Natural killer cell (primary cell): ENCODE data around the gene IGSF9. TPM values are rescaled to one million over a fixed set of nuclear protein-coding genes. Genes with fewer than 3 reads are reported as not detected.

Experiments
- ATAC-seq, 3 donors: fragments of 150-1000 bp in 2 of 3; fragments of 200-7000 bp in 1 of 3; cut with Tn5 transposase; 1 replicate in 1 of 3; 2 replicates in 2 of 3; pipeline ENCODE4 v1.10.0; 2021; ENCODE audit warnings: mild to moderate bottlenecking in 2 of 3, moderate library complexity in 2 of 3
- DNase-seq, 2 donors: peaks; one replicate each; pipeline versions ENCODE4 v3.0.0 to v3.0.0-alpha.2; 2013 to 2021; ENCODE audit warnings: mixed read lengths in 1 of 2
- H3K27ac ChIP-seq: one replicate; pipeline ENCODE4 v1.5.1; 2013; ENCODE audit warnings: mild to moderate bottlenecking, low read length
- H3K27me3 ChIP-seq: one replicate; pipeline ENCODE4 v1.6.1; 2013; ENCODE audit warnings: low read length; ENCODE audit not compliant: control insufficient read depth, insufficient read depth
- H3K36me3 ChIP-seq: one replicate; pipeline ENCODE4 v1.6.1; 2013; ENCODE audit warnings: low read length; ENCODE audit not compliant: control insufficient read depth, insufficient read depth
- H3K4me1 ChIP-seq: one replicate; pipeline ENCODE4 v1.6.1; 2013; ENCODE audit warnings: low read length; ENCODE audit not compliant: control insufficient read depth, insufficient read depth
- H3K4me3 ChIP-seq: one replicate; pipeline ENCODE4 v1.5.1; 2013; ENCODE audit warnings: low read length
- H3K9me3 ChIP-seq: one replicate; pipeline ENCODE4 v1.6.1; 2013; ENCODE audit warnings: low read length; ENCODE audit not compliant: control insufficient read depth, insufficient read depth
- H3K27ac Mint-ChIP-seq, 2 donors: one replicate each; pipeline ENCODE4 v1.8.0; 2022; ENCODE audit warnings: mild to moderate bottlenecking in 2 of 2, mixed read lengths in 2 of 2, moderate library complexity in 1 of 2
- H3K27me3 Mint-ChIP-seq, 2 donors: one replicate each; pipeline ENCODE4 v1.8.0; 2022; ENCODE audit warnings: low read depth in 2 of 2, mixed read lengths in 2 of 2
- H3K36me3 Mint-ChIP-seq: one replicate; pipeline ENCODE4 v1.8.0; 2022; ENCODE audit warnings: mixed read lengths
- H3K4me1 Mint-ChIP-seq, 2 donors: one replicate each; pipeline ENCODE4 v1.8.0; 2022; ENCODE audit warnings: mixed read lengths in 2 of 2
- H3K4me3 Mint-ChIP-seq: one replicate; pipeline ENCODE4 v1.8.0; 2022; ENCODE audit warnings: mild to moderate bottlenecking, moderate library complexity, mixed read lengths
- H3K9me3 Mint-ChIP-seq, 2 donors: one replicate each; pipeline ENCODE4 v1.8.0; 2022; ENCODE audit warnings: mixed read lengths in 2 of 2
- WGBS: methylation state at CpG from one replicate; pipeline ENCODE4 v1.1.7; 2013; ENCODE audit warnings: missing lambda C conversion rate; ENCODE audit not compliant: insufficient coverage; 5-methylcytosine and 5-hydroxymethylcytosine counted together
- intact Hi-C: fragments of 100-400 bp; cut with micrococcal nuclease; formaldehyde crosslinking; loops from one replicate; pipeline ENCODE4 v1.14.2; 2022
- total RNA-seq, 4 donors: library from RNA; stranded (reverse); fragments of 120-200 nt in 1 of 4; gene quantifications; one replicate each; pipeline versions ENCODE4 v1.2.3 to v1.2.4, GENCODE V29; 2013 to 2022
- TF ChIP-seq, protein P1 (sequence below): fragments of 200-600 bp; IDR thresholded peaks from one replicate; pipeline ENCODE4 v1.8.0; 2022; ENCODE audit warnings: antibody characterized with exemption

The IGSF9 gene
- total RNA-seq, 3 donors from 2014 or later (not counting 1 experiment from before 2014, with no cell fraction given) = not detected

DNA sequence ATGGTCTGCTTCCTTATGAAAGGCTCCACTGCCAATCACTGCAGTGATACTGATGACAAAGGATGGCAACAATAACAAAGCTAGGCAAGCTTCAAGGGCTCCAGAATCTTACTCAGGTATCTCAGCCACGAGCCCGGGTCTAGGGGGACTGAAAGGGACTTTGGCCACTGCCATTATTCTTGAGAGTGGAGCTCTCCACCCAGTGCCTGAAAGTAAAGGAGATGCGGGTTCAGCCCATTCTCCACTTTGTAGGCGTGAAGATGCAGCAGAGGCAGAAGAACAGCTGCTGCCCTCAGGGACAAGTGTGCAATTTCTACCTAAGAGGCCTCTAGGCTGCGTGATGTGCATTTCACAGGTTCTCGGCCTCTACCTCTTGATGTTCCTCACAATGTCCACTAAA lies 40.1 kb upstream of the IGSF9 start:
- Mint-ChIP-seq H3K4me3 (no peak overlapping the region), H3K9me3 (no peaks in the 10 kb centered on the region), H3K27ac (no peak overlapping the region), H3K36me3 (no peaks in the 10 kb centered on the region), H3K27me3 (peaks cover 15 to 31% of the 10 kb centered on the region in 2 donors), H3K4me1 (no peaks in the 10 kb centered on the region)
- Histone ChIP-seq H3K4me1 (no peaks in the 10 kb centered on the region), H3K36me3 (no peaks in the 10 kb centered on the region), H3K4me3 (no peak overlapping the region), H3K27me3 (peaks cover 4% of the 10 kb centered on the region), H3K9me3 (no peaks in the 10 kb centered on the region), H3K27ac (no peak overlapping the region)
- WGBS = 92% methylated on average over 6 of the region's 6 CpGs
- intact Hi-C loops = no loop called here
- ATAC-seq (no peak), DNase-seq (no peak)
- TF ChIP-seq, protein P1, sequence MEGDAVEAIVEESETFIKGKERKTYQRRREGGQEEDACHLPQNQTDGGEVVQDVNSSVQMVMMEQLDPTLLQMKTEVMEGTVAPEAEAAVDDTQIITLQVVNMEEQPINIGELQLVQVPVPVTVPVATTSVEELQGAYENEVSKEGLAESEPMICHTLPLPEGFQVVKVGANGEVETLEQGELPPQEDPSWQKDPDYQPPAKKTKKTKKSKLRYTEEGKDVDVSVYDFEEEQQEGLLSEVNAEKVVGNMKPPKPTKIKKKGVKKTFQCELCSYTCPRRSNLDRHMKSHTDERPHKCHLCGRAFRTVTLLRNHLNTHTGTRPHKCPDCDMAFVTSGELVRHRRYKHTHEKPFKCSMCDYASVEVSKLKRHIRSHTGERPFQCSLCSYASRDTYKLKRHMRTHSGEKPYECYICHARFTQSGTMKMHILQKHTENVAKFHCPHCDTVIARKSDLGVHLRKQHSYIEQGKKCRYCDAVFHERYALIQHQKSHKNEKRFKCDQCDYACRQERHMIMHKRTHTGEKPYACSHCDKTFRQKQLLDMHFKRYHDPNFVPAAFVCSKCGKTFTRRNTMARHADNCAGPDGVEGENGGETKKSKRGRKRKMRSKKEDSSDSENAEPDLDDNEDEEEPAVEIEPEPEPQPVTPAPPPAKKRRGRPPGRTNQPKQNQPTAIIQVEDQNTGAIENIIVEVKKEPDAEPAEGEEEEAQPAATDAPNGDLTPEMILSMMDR = no peak

DNA sequence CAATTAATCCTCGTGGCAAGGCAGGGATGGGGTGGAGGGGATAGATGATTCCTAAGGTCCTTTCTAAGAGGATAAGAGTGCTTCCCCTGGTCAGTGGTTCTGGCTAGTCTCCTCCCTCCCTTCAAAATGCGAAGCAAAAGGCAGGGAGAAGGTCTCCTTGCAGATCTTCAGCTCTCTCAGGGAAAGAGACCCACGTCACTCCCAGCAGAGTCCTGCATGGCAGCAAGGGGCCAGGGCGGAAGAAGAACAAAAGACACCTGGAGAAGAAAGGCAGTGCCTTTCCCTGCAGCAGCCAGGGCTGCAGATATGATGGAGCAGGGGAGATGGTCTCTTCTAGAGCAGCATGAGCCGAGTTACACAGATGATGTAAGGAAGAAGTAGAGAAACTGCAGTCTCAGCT lies 38.3 kb upstream of the IGSF9 start:
- Histone ChIP-seq H3K27me3 (no peaks in the 10 kb centered on the region), H3K4me1 (no peaks in the 10 kb centered on the region), H3K4me3 (no peak overlapping the region), H3K9me3 (no peaks in the 10 kb centered on the region), H3K36me3 (no peaks in the 10 kb centered on the region), H3K27ac (no peak overlapping the region)
- Mint-ChIP-seq H3K27me3 (peaks cover 24 to 44% of the 10 kb centered on the region in 2 donors), H3K36me3 (no peaks in the 10 kb centered on the region), H3K9me3 (no peaks in the 10 kb centered on the region), H3K4me3 (no peak overlapping the region), H3K27ac (no peak overlapping the region), H3K4me1 (no peaks in the 10 kb centered on the region)
- 80% methylated on average over 5 of the region's 5 CpGs for WGBS
- DNase-seq = no peak
- TF ChIP-seq, protein P1 = no peak
- no peak for ATAC-seq
- intact Hi-C loops = no loop called here

DNA sequence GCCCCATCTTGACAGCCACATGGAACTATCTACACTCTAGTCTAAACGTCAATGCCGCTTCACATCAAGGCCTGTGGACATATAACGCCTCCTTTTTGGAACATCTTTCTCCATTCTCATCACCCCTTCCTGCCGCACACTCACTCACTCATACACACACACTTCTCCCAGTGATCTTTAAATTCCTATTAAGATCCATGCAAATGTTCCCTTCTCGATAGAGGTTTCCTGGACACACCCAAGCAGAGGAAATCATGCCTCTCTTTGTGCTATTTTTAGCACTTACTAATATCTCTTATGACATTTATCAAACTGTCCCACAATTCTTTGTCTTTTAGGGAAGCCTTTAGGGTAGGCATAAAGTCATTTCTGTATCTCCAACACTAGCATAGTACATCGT lies 36.9 kb upstream of the IGSF9 start:
- H3K27me3 ChIP-seq = no peaks in the 10 kb centered on the region
- Mint-ChIP-seq H3K27me3 (peaks cover 25 to 47% of the 10 kb centered on the region in 2 donors), H3K27ac (no peak overlapping the region), H3K4me3 (no peak overlapping the region), H3K4me1 (no peaks in the 10 kb centered on the region), H3K36me3 (no peaks in the 10 kb centered on the region), H3K9me3 (no peaks in the 10 kb centered on the region)
- DNase-seq (no peak), ATAC-seq (no peak)
- TF ChIP-seq, protein P1 = no peak
- H3K27ac ChIP-seq = no peak overlapping the region
- H3K9me3 ChIP-seq = no peaks in the 10 kb centered on the region
- H3K36me3 ChIP-seq = no peaks in the 10 kb centered on the region
- intact Hi-C loops = no loop called here
- 89% methylated on average over 4 of the region's 6 CpGs for WGBS
- H3K4me1 ChIP-seq = no peaks in the 10 kb centered on the region
- H3K4me3 ChIP-seq = no peak overlapping the region

DNA sequence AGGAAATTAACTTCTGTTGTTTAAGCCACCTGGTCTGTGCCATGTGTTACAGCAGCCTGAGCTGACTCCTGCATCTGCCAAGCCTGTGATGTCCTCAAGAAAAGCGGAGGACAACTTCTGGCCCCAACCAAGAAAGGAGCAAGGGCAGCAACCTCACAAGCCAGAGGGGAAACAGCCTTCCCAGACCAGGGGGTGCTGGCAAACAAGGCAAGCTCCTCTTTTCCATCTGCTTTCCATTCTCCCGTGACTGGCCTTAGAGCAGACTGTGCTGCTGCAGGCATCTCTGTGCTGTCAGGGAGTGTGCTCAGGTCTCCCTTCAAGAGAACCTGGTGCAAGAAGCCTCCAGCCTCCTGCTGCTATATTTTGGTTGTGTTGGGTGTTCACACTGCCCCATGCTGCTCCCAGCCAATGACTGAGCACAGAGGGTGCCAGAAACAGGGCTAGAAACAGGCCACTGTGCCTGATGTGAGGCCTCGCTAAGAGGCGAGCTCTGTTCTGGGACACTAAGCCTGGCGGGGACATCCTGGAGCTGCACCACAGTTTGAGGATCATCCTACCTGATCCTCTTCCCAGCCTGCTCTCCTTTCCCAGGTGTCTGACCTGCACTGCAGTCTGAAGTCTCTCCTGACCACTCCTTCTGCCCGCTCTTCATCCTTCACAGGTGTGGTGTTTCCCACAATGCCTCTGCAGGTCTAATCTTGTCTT lies 36.1 kb upstream of the IGSF9 start:
- TF ChIP-seq, protein P1 = no peak

More for the DNA sequence above, 36.1 kb upstream of the IGSF9 start:
- Mint-ChIP-seq H3K4me1 (no peaks in the 10 kb centered on the region), H3K36me3 (no peaks in the 10 kb centered on the region), H3K27ac (no peak overlapping the region), H3K27me3 (peaks cover 32 to 47% of the 10 kb centered on the region in 2 donors), H3K4me3 (no peak overlapping the region), H3K9me3 (no peaks in the 10 kb centered on the region)
- ATAC-seq (no peak), DNase-seq (no peak)
- H3K4me3 ChIP-seq = no peak overlapping the region
- intact Hi-C loops = no loop called here
- WGBS = 94% methylated on average over 6 of the region's 6 CpGs
- no peaks in the 10 kb centered on the region for H3K9me3 ChIP-seq
- peaks cover 2% of the 10 kb centered on the region for H3K27me3 ChIP-seq
- H3K36me3 ChIP-seq = no peaks in the 10 kb centered on the region
- no peak overlapping the region for H3K27ac ChIP-seq
- no peaks in the 10 kb centered on the region for H3K4me1 ChIP-seq
